Measurements from ENCODE around the gene SPAG6.

Gene SPAG6

DNA sequence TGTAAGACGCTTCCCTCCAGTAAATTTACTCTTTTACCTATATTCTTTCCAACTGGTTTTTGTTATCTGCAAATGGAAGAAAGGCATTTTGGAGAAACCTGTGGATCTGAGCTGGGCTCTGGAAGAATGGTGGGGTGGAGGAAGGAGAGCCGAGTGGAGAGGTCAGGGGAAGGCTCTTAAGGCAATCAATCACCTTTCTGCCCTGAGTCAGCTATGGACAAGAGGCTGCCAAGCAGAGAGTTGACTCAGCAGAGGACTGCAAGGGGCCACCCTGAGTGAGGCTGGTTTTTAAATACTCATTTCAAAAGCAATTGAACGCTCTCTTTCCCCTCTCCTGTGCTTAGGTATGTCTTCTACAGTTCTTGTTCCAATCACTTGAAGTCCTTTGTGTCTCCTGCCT is 81.8 kb downstream of the SPAG6 start:
- in situ Hi-C loops (cut with MboI; ENCODE audit: low sequenced_read_pairs), result no loop called here

DNA sequence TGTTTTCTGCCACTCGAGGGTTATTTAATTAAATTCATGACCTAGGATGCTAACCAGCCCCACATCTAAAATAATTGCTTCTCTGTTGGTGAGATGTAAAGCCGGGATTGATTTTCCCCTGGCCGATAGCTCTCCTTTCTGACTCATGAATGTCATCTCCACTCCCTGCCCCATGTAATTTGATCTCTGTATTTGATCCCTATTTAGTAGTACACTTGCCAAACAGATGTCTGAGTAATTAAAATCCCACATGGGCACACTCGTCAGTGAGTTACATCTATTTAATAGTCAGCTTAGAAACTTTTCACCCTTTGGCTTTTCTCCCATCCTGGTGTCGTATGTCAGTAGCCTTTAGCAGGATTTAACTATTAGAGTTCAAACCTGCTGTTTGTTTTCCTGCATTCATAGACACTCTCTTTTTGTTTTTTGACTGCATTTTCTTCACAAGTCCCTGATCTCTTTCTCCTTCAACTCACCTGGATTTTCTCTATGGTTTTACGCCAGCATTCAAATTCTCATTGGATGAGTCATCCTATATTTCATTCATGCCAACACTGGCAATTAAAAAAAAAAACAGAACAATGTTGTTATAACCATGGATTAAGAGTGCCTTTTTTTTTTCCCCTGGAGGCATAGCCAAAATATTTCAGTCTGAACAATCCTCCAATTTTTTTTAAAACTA is 82.7 kb downstream of the SPAG6 start:
- in situ Hi-C loops (cut with MboI; ENCODE audit: low sequenced_read_pairs), result no loop called here

DNA sequence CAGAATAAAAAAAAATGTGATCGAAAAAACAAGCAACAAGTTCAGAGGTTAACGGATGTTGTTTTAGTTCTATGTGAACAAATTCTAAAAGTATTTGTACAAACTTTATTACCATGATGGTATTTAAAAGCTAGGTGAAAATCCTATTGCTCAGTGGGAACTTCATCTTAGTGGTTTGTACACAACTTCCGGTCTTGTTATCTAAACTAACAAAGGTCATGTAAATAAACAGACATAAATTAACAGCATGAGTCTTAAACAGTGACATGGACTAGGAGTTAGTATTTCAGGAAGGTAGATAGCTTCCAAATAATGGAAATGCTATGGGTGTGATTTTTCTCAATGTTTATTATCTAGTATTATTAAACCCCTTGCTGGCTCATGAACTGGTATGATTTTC is 83.8 kb downstream of the SPAG6 start:
- in situ Hi-C loops (cut with MboI; ENCODE audit: low sequenced_read_pairs), result no loop called here

DNA sequence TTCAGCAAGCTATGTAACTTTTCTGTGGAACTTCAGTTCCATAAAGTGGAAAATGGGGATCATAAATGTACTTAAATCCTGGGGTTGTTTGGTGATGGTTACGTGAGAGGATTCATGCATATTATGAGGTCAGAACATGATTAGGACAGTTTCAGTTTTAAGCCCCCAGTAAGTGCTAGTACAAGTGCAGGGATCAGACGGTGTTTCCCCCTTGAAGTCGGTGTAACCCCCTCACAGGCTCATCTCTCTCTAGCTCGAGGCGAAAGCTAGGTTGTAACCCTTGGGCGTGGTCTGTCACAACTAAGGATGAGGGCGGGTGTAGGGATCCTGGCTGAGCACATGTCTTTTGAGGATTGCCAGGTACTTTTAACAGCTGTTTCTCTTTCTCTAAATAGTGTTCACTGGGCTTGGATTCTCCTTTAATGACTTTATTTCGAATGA is 84.7 kb downstream of the SPAG6 start:
- in situ Hi-C loops (cut with MboI; ENCODE audit: low sequenced_read_pairs), result no loop called here

DNA sequence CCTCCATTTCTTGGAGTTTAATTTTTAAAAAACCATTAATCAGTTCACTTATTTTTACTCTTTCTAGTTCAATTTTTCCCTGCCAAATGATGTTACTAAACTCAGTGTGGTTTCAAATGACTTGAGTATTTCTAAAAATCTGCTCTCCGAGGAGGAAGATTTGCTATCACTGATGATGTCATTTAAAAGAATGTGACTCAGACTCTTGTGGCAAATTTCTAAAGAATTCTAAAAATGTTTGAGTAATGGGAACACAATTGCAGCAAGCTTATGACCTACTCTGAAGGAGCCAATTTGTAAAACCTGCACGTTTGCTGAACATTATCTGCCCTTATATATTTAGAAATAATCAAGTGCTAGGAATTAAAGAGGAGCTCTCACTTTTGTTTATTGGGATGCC is 88.6 kb downstream of the SPAG6 start:
- in situ Hi-C loops (cut with MboI; ENCODE audit: low sequenced_read_pairs), result no loop called here

DNA sequence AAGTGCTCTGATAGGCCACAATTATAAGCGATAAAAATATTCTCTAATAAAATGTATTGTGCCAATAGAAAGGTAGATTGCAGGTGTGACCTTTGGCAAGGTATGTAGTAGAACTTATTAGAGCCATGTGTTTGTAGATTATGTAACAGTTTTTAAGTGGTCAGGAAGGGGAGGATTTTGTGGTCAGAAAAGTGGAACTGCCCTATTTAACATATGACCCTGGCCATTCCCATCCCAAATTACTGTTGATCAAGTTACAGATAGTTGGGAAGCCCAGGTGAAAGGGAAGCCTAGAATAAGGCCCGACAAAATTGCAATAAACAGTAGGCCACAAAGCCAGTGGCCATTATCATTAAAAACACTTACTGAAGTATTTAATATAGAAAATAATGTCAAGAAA is 89.2 kb downstream of the SPAG6 start:
- in situ Hi-C loops (cut with MboI; ENCODE audit: low sequenced_read_pairs), result no loop called here

DNA sequence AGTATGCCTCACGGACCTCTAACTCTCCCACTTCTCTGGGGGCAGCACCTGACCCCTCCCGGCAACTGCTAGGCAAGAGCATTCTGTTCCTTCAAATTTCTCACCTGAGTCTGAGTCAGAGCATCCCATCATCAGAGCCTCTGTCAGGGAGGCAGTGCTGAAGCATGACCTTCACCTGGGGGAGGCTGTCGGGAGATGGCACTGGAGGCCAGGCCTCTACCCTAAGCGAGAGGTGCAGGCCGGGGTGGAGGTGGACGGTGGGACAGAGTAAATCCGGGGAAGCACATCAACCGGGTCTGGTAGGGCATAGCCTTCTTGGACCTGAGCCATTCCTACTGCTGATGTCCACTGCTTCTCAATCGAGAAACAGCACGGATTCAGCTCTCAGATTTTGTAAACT is 90.4 kb downstream of the SPAG6 start:
- in situ Hi-C loops (cut with MboI; ENCODE audit: low sequenced_read_pairs), result no loop called here

DNA sequence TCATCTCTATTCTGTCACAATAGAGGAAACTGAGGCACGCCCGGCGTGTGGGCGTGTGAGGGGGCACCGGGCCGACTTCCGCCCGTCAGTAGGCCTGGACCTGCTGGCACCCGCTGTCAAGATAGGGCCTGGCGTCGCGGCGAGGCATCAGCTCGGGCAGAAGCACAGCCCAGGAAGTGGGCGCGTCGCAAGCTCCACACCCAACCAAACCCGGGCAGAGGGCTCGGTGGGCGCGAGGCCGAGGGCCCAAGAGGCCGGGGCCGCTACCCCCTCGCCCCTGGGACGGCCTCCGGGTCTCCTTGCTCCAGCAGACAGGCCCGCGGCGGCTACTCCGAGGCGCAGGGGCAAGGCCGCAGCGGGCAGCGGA is 91.2 kb downstream of the SPAG6 start:
- in situ Hi-C loops (cut with MboI; ENCODE audit: low sequenced_read_pairs), result no loop called here

DNA sequence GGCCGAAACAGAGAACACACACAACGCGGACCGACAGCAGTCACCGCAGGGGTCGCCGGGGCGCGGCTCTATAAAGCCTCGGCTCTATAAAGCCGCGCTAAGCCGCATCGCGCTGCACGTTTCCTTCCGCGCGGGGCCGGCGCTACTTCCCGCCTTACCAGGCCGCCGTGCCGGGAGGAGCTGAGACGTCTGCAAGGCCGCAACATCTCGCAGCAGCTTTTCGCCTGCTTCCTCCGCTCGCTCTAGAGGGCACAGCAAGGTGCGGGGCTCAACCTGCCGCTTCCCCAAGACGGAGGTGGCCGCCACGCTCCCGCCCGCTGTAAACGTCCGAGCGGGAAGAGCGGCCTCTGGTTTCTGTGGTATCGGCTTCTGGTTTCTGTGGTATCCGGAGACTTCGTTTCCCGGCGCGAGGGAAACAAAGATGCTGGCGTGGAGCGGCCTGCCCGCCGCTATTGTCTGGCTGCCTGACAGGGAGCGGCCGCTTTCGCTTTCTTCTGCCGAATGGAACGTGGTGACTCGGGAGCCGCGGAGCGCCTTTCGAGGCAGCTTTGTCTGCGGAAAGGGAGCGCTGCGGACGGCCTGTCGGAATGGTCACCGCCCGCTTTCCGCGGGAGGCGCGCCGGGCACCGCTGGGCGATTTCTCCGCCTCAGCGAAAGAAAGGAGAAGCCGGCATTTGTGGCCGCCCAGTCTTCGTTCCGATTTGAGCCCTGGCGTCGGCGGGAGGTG is 91.8 kb downstream of the SPAG6 start:
- in situ Hi-C loops (cut with MboI; ENCODE audit: low sequenced_read_pairs), result no loop called here

DNA sequence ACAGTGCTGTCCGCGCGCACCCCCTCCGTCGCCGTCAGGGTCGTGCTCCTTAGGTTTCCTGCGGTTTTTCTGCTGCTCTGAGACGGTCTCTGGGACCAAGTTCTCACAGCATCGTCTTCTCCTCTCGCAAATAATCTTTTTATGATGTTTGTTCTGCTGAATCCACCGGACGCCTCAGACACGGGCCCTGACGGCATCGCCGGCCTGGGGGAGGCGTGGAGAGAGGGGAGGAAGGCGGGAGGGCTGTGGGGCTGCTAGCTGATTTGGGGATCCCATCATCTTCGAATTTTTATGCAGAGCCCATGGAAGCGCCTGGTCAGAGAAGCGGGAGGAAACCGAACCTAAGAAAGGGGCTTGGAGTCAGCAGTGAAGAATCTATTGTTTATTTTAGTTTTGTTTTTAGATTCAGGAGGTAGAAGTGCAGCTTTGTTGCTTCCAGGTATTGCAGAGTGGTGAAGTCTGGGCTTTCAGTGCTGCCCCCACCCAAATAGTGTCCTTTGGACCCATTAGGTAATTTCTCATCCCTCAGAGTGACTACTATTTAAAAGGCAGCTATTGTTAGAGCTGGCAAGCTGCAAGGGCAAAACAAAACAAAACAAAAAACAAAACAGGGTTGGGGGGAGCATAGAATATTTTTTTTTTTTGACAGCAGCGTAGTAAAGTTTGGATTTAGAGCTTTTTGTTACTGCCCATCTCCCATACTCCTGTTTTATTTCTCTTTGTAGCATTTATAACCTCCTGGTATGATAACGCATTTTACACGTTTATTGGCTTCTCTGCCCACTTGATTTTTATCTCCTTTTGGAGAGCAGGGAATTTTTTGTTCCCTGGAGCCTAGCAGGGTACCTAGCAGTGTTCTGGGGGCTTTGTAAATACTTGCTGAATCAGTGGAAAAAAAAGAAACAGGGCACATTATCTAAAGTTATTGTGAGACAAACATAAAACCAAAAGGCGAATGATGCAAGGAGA is 92.6 kb downstream of the SPAG6 start:
- in situ Hi-C loops (cut with MboI; ENCODE audit: low sequenced_read_pairs), result no loop called here

DNA sequence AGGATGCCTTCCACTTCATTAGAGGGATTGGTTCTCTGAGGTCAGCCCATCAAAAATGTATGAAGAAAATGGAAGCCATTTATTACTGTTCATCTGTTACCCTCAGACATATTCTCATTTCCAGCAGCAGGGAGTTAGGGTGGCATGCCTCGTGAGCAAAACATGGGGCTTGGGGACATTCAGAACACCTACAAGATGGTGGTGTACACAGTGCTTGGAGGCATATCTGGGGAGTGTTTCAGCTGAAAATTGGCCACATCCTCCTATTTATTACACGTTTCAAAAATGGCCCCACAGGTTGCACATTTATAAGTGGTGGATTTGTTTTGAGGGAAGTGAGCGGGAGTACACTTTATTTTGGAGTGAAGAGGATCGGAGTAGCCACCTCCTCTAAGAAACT is 93.4 kb downstream of the SPAG6 start:
- in situ Hi-C loops (cut with MboI; ENCODE audit: low sequenced_read_pairs), result no loop called here

DNA sequence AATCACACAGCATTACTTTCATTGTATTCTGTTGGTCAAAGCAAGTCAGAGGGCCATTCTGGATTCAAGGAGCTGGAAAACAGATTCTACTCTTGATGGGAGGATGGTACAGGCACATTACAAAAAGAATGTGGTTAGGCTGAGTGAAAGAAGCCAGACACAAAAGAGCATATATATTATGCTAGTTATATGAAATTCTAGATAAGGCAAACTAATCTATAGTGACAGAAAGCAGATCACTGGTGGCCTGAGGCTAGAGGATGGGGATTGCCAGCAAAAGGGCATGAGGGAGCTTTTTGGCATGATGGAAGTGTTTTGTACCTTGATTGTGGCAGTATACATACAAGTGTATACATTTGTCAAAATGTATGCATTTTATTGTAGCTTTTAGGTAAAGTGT is 96.8 kb downstream of the SPAG6 start:
- in situ Hi-C loops (cut with MboI; ENCODE audit: low sequenced_read_pairs), result no loop called here

DNA sequence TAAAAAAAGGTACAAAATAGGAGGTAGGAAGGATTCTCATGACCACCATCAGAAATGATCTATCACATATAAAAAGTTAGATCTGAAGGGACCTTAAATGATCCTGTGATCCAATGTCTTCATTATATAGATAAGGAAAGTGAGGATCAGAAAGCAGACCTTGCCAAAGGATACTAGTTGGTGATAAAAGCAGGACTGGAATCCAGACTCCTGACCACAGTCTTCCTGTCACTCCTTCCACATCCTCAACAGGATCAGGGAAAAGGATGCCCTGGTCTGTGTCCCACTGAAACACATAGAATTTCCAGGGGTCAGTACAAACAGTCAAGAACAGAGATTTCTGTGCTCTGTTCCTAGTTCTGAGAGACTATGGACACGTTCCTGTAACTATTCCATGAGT is 97.2 kb downstream of the SPAG6 start:
- in situ Hi-C loops (cut with MboI; ENCODE audit: low sequenced_read_pairs), result no loop called here

DNA sequence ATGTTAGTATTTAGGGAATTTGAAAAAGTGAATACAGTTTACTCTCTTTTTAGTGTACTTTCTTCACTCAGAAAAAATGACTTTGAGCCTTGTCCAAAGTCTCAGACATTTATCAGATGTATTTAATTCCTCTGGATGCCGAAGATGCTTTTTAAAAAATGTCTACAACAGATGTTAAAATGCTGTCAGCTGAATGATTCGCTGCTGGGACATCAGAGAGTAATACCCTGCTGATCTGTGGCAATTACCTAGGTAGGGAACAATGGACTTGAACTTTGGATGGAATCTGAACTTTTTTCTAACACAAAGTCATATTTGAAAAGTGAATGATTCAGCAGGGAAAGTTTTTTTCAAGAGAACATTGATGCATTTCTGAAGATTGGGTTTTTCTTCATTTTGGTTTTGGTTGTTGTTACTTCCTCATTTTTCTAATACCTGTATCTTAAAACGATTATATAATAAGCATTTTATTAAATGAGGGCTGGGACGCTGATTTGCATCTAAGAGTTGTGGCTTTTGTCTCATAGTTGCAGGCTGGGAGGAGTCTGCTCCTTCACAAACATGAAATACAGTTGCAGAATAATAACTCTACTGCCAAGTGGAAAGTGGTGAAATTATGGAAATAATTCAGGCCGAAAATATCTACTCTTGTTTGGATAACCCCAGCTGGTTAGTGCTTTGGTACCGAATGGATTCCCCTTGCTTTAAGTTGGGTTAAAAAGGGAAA is 98.0 kb downstream of the SPAG6 start:
- in situ Hi-C loops (cut with MboI; ENCODE audit: low sequenced_read_pairs), result no loop called here

DNA sequence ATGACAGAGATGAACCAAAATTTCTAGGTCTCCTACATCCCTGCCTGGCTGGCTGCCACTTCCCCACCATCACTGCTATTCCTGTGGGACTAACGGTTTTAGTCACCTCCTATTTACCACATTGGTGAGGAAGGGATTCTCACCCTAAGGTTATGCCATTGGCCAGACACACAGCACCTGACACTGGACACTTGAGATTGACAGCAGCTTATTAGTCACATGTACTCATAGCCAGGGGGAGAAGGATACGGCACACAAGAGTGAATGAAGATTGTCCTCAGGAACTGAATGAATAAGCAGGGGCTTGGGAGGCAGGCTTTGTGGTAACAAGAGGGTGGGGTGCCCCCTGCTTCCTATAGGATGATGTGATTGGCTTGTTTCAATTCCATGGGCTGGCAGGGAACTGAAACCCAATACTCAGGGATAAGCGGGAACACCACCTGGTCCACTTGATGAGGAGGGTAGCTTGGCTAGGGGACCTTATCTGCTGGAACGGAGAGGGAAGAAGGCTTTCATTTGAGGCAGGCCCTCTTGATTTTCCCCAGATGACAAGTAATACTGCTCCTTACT is 99.0 kb downstream of the SPAG6 start:
- in situ Hi-C loops (cut with MboI; ENCODE audit: low sequenced_read_pairs), result no loop called here

DNA sequence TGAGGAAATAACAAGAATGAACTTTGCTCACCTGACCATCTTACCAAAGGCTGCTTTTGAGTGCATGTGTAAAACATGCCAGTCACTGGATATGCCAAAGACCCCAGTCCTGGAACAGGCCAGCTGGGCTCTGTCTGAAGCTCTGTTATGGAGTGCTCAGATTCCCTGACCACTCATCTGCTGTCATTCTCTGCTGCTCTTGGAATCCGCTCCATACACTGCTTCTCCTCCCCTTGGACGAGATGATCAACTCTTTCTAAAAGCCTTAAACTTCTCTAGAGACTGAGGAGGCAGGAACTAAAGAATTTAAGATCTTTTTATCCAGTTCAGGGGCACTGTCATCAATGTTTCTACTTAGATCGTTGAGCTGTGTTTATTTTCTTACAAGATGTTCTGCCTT is 100.2 kb downstream of the SPAG6 start:
- in situ Hi-C loops (cut with MboI; ENCODE audit: low sequenced_read_pairs), result no loop called here

DNA sequence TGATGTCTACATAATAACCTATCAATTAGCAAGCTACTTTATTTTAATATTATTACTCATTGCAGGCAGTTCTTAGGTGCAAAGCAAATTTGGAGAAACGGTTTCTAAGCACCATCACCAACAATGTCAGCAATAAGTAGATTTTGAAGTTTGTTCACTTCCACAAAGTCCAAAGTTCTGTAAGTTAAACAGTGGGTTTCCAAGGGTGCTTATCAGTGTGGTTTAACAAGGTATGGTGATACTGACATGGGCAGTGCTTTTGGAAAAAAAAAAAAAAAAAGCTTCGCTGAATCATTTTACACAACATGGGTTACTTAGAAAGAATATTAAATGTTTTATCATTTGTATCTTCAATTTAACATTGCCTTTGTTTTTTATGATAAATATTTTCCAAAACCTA is 101.8 kb downstream of the SPAG6 start:
- in situ Hi-C loops (cut with MboI; ENCODE audit: low sequenced_read_pairs), result no loop called here

DNA sequence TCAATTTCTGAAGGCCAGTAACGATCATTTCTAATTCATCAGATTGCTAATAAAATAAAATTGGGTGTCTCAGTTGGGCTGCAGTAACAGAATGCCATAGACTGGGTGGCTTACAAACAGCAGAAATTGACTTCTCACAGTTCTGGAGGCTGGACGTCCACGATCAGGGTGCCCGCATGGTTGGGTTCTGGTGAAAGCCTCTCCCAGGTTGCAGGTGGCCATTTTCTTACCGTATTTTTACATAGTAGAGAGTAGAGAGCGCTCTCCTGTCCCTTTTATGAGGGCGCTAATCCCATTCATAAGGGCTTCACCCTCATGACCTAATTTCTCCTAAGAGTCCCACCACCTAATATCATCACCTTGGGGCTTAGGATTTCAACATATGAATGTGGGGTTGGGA is 106.0 kb downstream of the SPAG6 start:
- in situ Hi-C loops (cut with MboI; ENCODE audit: low sequenced_read_pairs), result no loop called here

DNA sequence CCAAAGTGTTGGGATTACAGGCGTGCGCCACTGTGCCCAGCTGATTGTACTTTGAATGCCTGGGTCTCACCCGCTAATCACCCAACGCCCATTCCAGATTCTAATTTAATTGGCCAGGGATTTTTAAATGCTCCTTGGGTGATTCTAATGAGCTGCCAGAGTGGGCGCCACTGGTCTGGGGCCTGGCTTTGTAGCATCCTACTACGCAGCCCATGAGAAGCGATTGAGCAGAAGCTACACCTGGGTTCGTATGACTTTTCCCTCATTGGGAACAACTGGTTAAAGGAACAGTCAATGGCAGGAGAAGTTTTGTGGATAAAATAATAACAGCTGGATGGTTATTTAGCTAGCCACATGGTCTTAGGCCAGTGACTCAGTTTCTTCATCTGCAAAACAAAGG is 108.0 kb downstream of the SPAG6 start:
- in situ Hi-C loops (cut with MboI; ENCODE audit: low sequenced_read_pairs), result no loop called here

DNA sequence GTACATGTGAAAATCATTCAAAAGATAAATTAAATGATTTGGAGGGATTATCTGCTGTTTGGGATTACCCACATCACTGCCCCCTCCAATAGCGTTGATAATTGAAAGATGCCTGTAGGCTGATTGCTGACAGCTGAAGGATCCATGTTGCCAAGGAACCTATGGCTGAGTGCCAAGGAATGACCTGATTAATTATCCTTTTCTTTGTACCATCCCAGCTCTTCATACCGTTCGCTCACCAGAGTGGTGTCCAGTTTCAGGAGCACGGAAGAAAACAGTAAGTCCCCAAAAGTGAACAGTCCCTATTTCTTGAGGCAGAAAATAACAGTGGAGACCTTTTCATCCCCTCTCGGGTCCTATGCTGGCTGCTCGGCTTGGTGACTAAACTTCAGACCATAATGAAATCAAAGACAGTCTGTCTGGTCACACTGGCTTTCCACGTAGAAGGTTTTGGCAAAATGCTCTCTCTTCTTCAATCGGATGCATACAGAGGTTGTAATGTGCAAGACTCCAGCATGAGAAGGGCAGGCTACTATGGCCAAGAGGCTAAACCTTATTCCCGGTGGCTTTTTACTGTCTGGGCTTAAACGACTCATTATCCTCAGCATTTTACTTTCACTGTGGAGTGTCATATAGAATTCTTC is 108.8 kb downstream of the SPAG6 start:
- in situ Hi-C loops (cut with MboI; ENCODE audit: low sequenced_read_pairs), result no loop called here
